Choroid plexus epithelial cell (primary cell): ENCODE data around the gene KCNAB1.
A peak's percentile ranks its signal among the peaks of the same experiment; 100 is the strongest.

ENCODE experiments used
- DNase-seq: peaks from one replicate; pipeline ENCODE4 v3.0.0-alpha.2; 2010; ENCODE audit warnings: low read depth
- H3K4me3 ChIP-seq: 2 replicates; pipeline ENCODE4 v1.5.1; 2011; ENCODE audit warnings: low read depth, mild to moderate bottlenecking, control low read depth, low read length, moderate library complexity
- TF ChIP-seq, protein P1 (sequence below): conservative IDR thresholded peaks from 2 replicates; pipeline ENCODE4 v1.5.1; 2011; ENCODE audit warnings: low read depth, mild to moderate bottlenecking, control low read depth, inconsistent platforms, low read length, moderate library complexity

KCNAB1 gene

DNA sequence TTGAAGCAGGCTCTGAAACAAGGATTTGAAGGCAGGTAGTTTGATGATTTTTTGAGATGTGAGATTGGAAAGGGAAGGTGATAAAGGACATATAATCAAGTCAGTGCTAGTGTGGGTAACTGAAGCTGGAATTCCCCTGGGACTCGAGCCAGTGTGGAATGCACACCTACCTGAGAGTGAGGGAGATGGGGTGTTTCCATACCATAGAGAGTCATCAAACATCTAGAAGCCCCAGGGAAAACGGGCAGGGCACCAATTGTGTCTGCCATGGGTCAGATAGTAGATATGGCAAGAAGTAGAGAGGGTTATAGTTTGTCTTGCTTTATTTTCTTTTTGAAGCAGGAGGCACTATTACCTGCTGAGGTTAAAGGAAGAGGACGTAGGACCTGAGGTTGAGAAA, 314.5 kb downstream of the KCNAB1 start:
- no peak overlapping the region for H3K4me3 ChIP-seq
- TF ChIP-seq, protein P1, sequence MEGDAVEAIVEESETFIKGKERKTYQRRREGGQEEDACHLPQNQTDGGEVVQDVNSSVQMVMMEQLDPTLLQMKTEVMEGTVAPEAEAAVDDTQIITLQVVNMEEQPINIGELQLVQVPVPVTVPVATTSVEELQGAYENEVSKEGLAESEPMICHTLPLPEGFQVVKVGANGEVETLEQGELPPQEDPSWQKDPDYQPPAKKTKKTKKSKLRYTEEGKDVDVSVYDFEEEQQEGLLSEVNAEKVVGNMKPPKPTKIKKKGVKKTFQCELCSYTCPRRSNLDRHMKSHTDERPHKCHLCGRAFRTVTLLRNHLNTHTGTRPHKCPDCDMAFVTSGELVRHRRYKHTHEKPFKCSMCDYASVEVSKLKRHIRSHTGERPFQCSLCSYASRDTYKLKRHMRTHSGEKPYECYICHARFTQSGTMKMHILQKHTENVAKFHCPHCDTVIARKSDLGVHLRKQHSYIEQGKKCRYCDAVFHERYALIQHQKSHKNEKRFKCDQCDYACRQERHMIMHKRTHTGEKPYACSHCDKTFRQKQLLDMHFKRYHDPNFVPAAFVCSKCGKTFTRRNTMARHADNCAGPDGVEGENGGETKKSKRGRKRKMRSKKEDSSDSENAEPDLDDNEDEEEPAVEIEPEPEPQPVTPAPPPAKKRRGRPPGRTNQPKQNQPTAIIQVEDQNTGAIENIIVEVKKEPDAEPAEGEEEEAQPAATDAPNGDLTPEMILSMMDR = no peak
- DNase-seq = no peak

DNA sequence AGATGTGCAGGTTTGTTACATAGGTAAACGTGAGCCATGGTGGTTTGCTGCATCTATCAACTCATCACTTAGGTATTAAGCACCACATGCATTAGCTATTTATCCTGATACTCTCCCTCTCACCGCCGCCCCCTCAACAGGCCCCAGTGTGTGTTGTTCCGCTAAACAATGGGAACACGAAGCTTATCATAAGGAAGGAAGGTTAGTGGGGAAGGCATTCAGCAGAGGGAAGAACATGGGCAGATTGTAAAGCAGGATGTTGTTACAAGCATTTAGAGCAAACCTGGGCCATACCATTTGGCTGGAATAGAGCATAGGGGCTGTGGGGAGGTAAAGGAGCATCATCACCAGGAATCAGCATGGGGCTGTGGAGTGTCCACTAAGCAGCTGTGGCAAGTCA, 322.7 kb downstream of the KCNAB1 start:
- no peak overlapping the region for H3K4me3 ChIP-seq
- TF ChIP-seq, protein P1 = no peak
- no peak for DNase-seq

DNA sequence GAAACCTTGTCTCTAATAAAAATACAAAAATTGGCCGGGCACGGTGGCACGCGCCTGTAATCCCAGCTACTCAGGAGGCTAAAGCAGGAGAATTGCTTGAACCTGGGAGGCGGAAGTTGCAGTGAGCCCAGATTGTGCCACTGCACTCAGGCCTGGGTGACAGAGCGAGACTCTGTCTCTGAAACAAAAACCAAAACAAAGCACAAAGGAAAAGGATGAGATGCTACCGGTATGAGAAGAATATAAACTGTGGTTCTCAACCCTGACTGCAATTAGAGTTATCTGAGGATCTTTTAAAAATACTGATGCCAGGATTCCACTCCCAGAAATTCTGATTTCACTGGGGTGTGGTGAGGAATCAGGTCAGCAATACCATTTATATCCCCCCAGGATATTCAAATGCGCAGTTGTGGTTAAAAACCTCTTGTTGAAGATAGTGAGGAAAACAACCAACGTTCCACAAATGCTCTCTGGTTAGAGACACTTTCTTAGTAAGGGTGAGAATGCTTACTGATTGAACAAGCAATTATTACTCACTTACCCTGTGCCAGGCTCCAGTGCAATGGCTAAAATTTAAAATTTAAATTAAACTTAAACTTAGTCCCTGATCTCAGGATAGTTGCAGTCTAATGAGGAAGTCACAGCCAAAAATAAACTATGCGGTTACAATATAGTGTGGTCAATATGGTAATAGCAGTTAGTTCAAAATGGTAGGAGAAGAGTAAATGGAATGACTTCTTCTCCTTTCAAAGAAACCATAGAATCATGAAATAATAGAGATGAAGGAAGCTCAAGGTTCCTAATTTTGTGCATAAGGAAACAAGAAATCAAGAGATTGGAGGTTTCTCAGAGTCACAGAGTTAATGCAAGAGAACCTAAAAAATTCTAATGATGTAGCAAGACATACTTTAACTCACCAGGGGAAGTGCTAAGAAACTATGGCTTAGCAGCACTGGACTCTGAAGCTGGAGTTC, 325.0 kb downstream of the KCNAB1 start:
- no peak overlapping the region for H3K4me3 ChIP-seq
- no peak for DNase-seq
- TF ChIP-seq, protein P1 = no peak

DNA sequence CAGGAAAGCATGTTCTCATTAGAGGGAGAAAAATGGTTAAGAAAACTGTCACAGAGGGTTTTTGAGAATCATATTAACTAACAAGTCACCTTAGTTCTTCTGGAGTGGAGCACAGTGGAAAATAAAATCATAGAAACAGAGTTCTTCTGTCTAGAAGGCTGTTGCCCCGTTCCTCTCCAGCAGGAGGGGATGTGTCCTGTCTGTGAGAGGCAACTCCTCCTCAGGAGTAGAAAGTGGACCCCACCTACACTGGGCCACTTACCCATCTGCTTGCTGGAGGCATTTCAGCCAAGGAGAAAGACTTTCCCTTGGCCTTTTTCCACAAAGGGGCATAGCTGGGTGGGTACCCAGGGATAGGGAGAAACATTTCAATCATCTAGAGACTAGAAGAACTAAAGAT, 327.9 kb downstream of the KCNAB1 start:
- peak; percentile 79 for DNase-seq
- no peak overlapping the region for H3K4me3 ChIP-seq
- TF ChIP-seq, protein P1 = peak; percentile 91

DNA sequence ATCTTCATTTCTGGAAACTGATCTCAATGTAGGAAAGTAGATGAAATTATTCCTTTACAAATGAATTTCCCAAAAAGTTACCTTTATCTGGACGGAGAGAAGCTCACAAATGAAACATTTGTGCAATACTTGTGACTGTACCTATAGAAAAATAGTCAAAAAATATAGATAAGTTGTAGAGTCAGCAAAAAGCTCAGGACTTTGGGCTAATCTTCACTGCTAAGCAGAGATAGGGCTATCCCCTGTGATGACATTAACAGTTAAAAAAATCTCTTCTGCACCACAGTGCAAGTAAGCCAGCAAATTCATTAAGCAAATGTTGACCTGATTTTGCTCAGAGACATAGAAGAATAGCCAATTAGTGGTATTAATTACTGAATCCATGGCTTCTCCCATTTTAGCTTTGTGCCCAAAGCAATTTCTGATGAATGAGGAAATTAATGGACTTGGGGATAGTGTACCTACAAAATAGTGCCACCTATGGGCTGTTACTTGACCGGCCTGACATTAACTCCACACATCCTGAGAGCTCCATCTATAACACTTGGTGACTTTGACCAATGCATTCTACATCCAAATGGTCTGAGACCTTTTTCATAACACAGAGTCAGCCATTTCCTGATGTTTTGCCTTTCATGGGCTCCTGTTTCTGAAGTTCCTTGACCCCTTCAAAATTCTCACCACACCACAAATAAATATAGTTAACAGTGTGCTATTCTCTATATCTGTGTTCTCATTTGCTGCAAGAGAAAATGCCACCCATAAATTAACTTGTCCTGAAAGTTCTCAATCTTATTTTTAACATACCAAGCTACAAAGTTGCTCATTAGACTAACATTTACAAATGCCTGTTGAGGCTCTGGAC, 329.6 kb downstream of the KCNAB1 start:
- TF ChIP-seq, protein P1 = peak; percentile 75
- H3K4me3 ChIP-seq = no peak overlapping the region
- DNase-seq = peak; percentile 65

DNA sequence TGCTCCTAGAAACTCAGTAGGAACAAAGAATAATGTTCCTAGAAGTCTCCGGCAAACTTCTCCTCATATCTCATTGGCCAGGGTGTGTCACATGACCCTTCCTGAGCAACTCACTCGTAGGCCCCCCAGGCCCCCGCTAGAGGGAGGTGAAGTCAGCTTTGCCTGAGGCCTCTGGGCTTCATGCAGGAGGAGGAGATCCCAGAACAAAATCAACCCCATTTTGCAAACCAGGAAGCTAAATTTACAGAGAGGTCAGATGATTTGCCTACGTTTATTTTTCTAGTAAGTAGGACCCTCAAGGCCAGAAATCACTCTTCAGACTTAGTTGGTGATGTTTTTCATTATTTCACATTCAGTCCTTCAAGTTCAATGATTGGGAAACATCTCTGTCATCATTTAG, 335.5 kb downstream of the KCNAB1 start:
- no peak overlapping the region for H3K4me3 ChIP-seq
- TF ChIP-seq, protein P1 = peak; percentile 12
- no peak for DNase-seq
